CD1c-positive myeloid dendritic cell (primary cell): ENCODE data around the gene TNXB.
"Not testable (repeated sequence)": the region's sequence is repeated elsewhere in the genome, so short reads cannot be mapped to it uniquely, and the experiment has no call there.

Source experiments
- DNase-seq: peaks from one replicate; pipeline ENCODE4 v3.0.0-alpha.2; 2016; ENCODE audit errors: extremely low spot score

The TNXB gene

GRCh38 chr6:32112431-32112980 is 3.4 kb upstream of the TNXB start:
- no peak for DNase-seq

GRCh38 chr6:32111424-32112066 is 2.4 kb upstream of the TNXB start:
- DNase-seq, result no peak

GRCh38 chr6:32110632-32111031 is 1.5 kb upstream of the TNXB start:
- no peak for DNase-seq

- no peak for DNase-seq
Measured at GRCh38 chr6:32109765-32110160, 625 bp upstream of the TNXB start.

- no peak for DNase-seq
Measured at GRCh38 chr6:32108727-32109113, 418 bp downstream of the TNXB start.

- peak; percentile 17 for DNase-seq
Measured at GRCh38 chr6:32108094-32108627, 977 bp downstream of the TNXB start.

GRCh38 chr6:32107406-32107805 is 1.7 kb downstream of the TNXB start:
- no peak for DNase-seq

- peak; percentile 12 for DNase-seq
Measured at GRCh38 chr6:32105433-32105832, 3.7 kb downstream of the TNXB start.

GRCh38 chr6:32102255-32102654 is 6.9 kb downstream of the TNXB start:
- no peak for DNase-seq

- not testable (repeated sequence) for DNase-seq
Measured at GRCh38 chr6:32100251-32100650, 8.9 kb downstream of the TNXB start.

- no peak for DNase-seq
Measured at GRCh38 chr6:32097364-32097763, 11.8 kb downstream of the TNXB start.

- DNase-seq, result no peak
Measured at GRCh38 chr6:32096394-32097258, 12.5 kb downstream of the TNXB start.

GRCh38 chr6:32096087-32096393 is 13.1 kb downstream of the TNXB start:
- no peak for DNase-seq

- DNase-seq, result no peak
Measured at GRCh38 chr6:32095338-32096086, 13.6 kb downstream of the TNXB start.

GRCh38 chr6:32092760-32093497 is 16.2 kb downstream of the TNXB start:
- DNase-seq, result no peak

- no peak for DNase-seq
Measured at GRCh38 chr6:32089082-32089828, 19.9 kb downstream of the TNXB start.

- no peak for DNase-seq
Measured at GRCh38 chr6:32088487-32089049, 20.6 kb downstream of the TNXB start.

- DNase-seq, result peak; percentile 55
Measured at GRCh38 chr6:32087574-32088486, 21.3 kb downstream of the TNXB start.
